Common myeloid progenitor, CD34-positive (primary cell): Measurements from ENCODE around the gene TMEM81.

ENCODE experiments used
- CTCF ChIA-PET: fragments of 350-600 bp; sonication (Branson Sonifier 250); formaldehyde crosslinking; loops from one replicate; lab custom pipeline; 2021; ENCODE audit warnings: antibody characterized with exemption; lab: Charles Lee
- POLR2A ChIA-PET: fragments of 350-600 bp; sonication (Branson Sonifier 250); formaldehyde crosslinking; loops from one replicate; lab custom pipeline; 2021; ENCODE audit warnings: antibody characterized with exemption; lab: Charles Lee
- DNase-seq, 3 donors: peaks; one replicate each; pipeline versions ENCODE4 v3.0.0 to v3.0.0-alpha.2; 2013
- H3K27ac ChIP-seq, 2 experiments: 1 replicate in 1 of 2; 2 replicates in 1 of 2; pipeline ENCODE4 v1.7.0; 2013; ENCODE audit warnings: inconsistent platforms in 2 of 2, low read length in 2 of 2, mild to moderate bottlenecking in 2 of 2, low read depth in 1 of 2, moderate library complexity in 1 of 2; ENCODE audit not compliant: severe bottlenecking in 2 of 2, insufficient read depth in 1 of 2, poor library complexity in 1 of 2
- H3K27me3 ChIP-seq, 5 experiments: replicated peaks in 2 of 5; 1 replicate in 3 of 5; 2 replicates in 2 of 5; pipeline versions ENCODE4 v1.6.1 to v1.7.0; 2013; ENCODE audit warnings: low read length in 4 of 5, mild to moderate bottlenecking in 2 of 5, moderate library complexity in 2 of 5, inconsistent platforms in 1 of 5; ENCODE audit not compliant: insufficient read depth in 5 of 5, control insufficient read depth in 4 of 5
- H3K36me3 ChIP-seq, 4 experiments: 1 replicate in 2 of 4; 2 replicates in 2 of 4; pipeline versions ENCODE4 v1.6.1 to v1.7.0; 2013; ENCODE audit warnings: low read length in 3 of 4, control low read depth in 1 of 4, mild to moderate bottlenecking in 1 of 4; ENCODE audit not compliant: control insufficient read depth in 4 of 4, insufficient read depth in 4 of 4
- H3K4me1 ChIP-seq, 4 experiments: 1 replicate in 3 of 4; 2 replicates in 1 of 4; pipeline versions ENCODE4 v1.6.1 to v1.7.1; 2013; ENCODE audit warnings: low read length in 3 of 4, mild to moderate bottlenecking in 3 of 4, control low read depth in 1 of 4, inconsistent platforms in 1 of 4, moderate library complexity in 1 of 4; ENCODE audit not compliant: control insufficient read depth in 4 of 4, insufficient read depth in 4 of 4; ENCODE audit errors: control extremely low read depth in 1 of 4
- H3K4me3 ChIP-seq, 7 experiments: 1 replicate in 4 of 7; 2 replicates in 3 of 7; pipeline versions ENCODE4 v1.5.1 to v1.7.0; 2013; ENCODE audit warnings: mild to moderate bottlenecking in 7 of 7, low read length in 6 of 7, moderate library complexity in 6 of 7, inconsistent platforms in 2 of 7, low read depth in 2 of 7, control low read depth in 1 of 7; ENCODE audit not compliant: insufficient read depth in 4 of 7, control insufficient read depth in 1 of 7; ENCODE audit errors: extremely low read depth in 1 of 7
- H3K9me3 ChIP-seq, 5 experiments: 1 replicate in 4 of 5; 2 replicates in 1 of 5; pipeline versions ENCODE4 v1.6.1 to v1.7.1; 2013; ENCODE audit warnings: low read length in 4 of 5, mild to moderate bottlenecking in 2 of 5, inconsistent platforms in 1 of 5, low read depth in 1 of 5, moderate library complexity in 1 of 5; ENCODE audit not compliant: control insufficient read depth in 4 of 5, insufficient read depth in 2 of 5; ENCODE audit errors: control extremely low read depth in 1 of 5
- WGBS: methylation state at CpG from one replicate; pipeline ENCODE4 v1.1.5; 2013; ENCODE audit not compliant: insufficient coverage; 5-methylcytosine and 5-hydroxymethylcytosine counted together

TMEM81 gene

DNA sequence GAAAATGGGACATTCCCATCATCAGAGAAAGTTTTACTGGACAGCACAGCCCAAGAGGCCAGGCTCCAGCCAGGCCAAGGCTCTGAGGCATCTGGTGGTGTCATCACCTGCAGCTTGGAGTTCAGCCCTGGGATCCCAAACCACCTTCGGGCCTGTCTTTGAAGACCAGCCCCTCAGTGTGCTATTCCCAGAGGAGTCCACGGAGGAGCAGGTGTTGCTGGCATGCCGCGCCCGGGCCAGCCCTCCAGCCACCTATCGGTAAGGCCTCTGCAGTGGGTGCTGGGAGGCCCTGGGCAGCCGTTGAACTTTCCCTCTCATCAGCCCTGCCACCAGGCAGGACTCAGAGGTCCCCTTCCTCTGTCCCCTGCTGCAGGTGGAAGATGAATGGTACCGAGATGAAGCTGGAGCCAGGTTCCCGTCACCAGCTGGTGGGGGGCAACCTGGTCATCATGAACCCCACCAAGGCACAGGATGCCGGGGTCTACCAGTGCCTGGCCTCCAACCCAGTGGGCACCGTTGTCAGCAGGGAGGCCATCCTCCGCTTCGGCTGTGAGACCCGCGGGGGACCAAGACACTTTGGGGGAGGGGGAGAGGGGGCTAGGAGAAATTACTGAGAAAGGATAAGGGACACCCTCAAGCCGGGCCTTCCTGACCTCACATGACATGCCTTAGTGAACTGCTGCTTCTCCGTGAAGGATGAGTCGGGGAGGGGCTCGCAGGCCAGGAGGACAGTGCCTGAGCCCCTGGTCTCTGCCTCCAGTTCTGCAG is 26.3 kb downstream of the TMEM81 start:
- CTCF ChIA-PET = interaction anchor here (1.3 kb wide), 1 partner anchor 68 kb away, joined by 3 read pairs; no protein-coding TSS in a partner anchor
- Histone ChIP-seq H3K27ac (no peak overlapping the region), H3K36me3 (no peaks in the 10 kb centered on the region), H3K9me3 (no peaks in the 10 kb centered on the region), H3K27me3 (peaks cover 0 to 4% (median 0%) of the 10 kb centered on the region in 5 experiments), H3K4me1 (peaks cover 0 to 7% (median 4%) of the 10 kb centered on the region in 4 experiments), H3K4me3 (no peak overlapping the region)
- DNase-seq = no peak
- POLR2A ChIA-PET = no interaction called here
- 97% methylated on average over 16 of the region's 19 CpGs for WGBS

GRCh38 chr1:205056956-205057568 is 27.2 kb downstream of the TMEM81 start:
- H3K4me1 ChIP-seq = peaks cover 0 to 7% (median 4%) of the 10 kb centered on the region in 4 experiments
- no peak overlapping the region for H3K27ac ChIP-seq
- H3K27me3 ChIP-seq = peaks cover 0 to 4% (median 0%) of the 10 kb centered on the region in 5 experiments
- DNase-seq = no peak
- no peaks in the 10 kb centered on the region for H3K9me3 ChIP-seq
- H3K36me3 ChIP-seq = no peaks in the 10 kb centered on the region
- ChIA-PET POLR2A (no interaction called here), CTCF (interaction anchor here (1.3 kb wide), 1 partner anchor 67 kb away, joined by 3 read pairs; no protein-coding TSS in a partner anchor)
- 100% methylated on average over 5 of the region's 6 CpGs for WGBS
- H3K4me3 ChIP-seq = no peak overlapping the region

DNA sequence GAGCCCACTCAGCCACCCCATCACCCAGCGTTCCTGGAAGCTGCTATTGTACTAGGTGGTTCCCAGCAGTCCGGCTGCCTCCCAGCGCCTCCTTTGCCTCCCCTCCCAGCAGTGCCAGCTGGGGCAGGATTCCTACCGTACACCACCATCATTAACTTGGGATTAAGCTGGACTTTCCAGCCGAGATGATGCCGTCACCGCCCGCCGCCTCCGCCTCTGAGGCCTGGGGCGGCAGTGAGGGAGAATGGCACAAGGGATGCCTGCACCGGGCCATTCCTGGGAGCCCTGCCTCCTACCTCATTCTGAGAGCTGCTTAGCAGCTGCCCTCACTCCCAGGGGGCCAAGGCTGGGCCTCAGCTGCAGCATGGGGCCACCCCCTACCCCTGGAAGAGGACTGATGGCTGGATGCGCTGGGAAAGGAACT is 28.1 kb downstream of the TMEM81 start:
- ChIA-PET POLR2A (no interaction called here), CTCF (interaction anchor here (0.8 to 1.2 kb wide), 3 partner anchors 10 to 199 kb away, joined by 3 read pairs; no protein-coding TSS in a partner anchor)
- peaks cover 0 to 7% (median 0%) of the 10 kb centered on the region in 5 experiments for H3K27me3 ChIP-seq
- H3K4me1 ChIP-seq = peaks cover 0 to under 1% (median under 1%) of the 10 kb centered on the region in 4 experiments
- H3K27ac ChIP-seq = no peak overlapping the region
- WGBS = 100% methylated on average over 7 of the region's 13 CpGs
- H3K4me3 ChIP-seq = no peak overlapping the region
- H3K9me3 ChIP-seq = no peaks in the 10 kb centered on the region
- H3K36me3 ChIP-seq = no peaks in the 10 kb centered on the region
- DNase-seq = no peak

GRCh38 chr1:205054013-205054412 is 30.2 kb downstream of the TMEM81 start:
- Histone ChIP-seq H3K27ac (no peak overlapping the region), H3K27me3 (peaks cover 0 to 7% (median 0%) of the 10 kb centered on the region in 5 experiments), H3K36me3 (no peaks in the 10 kb centered on the region), H3K9me3 (no peaks in the 10 kb centered on the region), H3K4me1 (no peaks in the 10 kb centered on the region), H3K4me3 (no peak overlapping the region)
- DNase-seq = no peak
- ChIA-PET POLR2A (no interaction called here), CTCF (interaction anchor here (1.0 to 3.7 kb wide), 2 partner anchors 24 to 65 kb away, joined by 3 to 17 read pairs; no protein-coding TSS in a partner anchor)
- WGBS = 84% methylated on average over 7 of the region's 7 CpGs

GRCh38 chr1:205053296-205053695 is 31.0 kb downstream of the TMEM81 start:
- H3K27ac ChIP-seq = no peak overlapping the region
- WGBS = 98% methylated on average over 5 of the region's 5 CpGs
- no peak overlapping the region for H3K4me3 ChIP-seq
- POLR2A ChIA-PET = no interaction called here
- DNase-seq = no peak
- no peaks in the 10 kb centered on the region for H3K36me3 ChIP-seq
- peaks cover 0 to 7% (median 0%) of the 10 kb centered on the region in 5 experiments for H3K27me3 ChIP-seq
- H3K4me1 ChIP-seq = no peaks in the 10 kb centered on the region
- CTCF ChIA-PET = interaction anchor here (1.0 to 3.7 kb wide), 4 partner anchors 9 to 64 kb away, joined by 3 to 17 read pairs (median 10); partner anchors contain the start of gene CNTN2
- no peaks in the 10 kb centered on the region for H3K9me3 ChIP-seq

- Histone ChIP-seq H3K27ac (no peak overlapping the region), H3K4me3 (no peak overlapping the region), H3K27me3 (peaks cover 0 to 7% (median under 1%) of the 10 kb centered on the region in 5 experiments), H3K9me3 (no peaks in the 10 kb centered on the region), H3K4me1 (no peaks in the 10 kb centered on the region), H3K36me3 (no peaks in the 10 kb centered on the region)
- CTCF ChIA-PET = interaction anchor here (0.9 to 3.7 kb wide), 5 partner anchors 9 to 63 kb away, joined by 3 to 17 read pairs (median 3); partner anchors contain the start of gene CNTN2
- DNase-seq = no peak
- 80% methylated on average over 2 of the region's 11 CpGs for WGBS
- POLR2A ChIA-PET = no interaction called here
Observed at GRCh38 chr1:205052690-205053089, 31.6 kb downstream of the TMEM81 start.
